ENCODE measurements around the gene MTARC1.

The MTARC1 gene

GRCh38 chr1:220748089-220748934 lies 38.4 kb upstream of the MTARC1 start, which contains the start of gene MTARC2:
Gene MTARC2 (plus strand): TSS chr1:220748322. CDS start chr1:220748532, 210 bp downstream.
- peak within 1 kb of the TSS; percentile 29 for H3K4me3 ChIP-seq (replicated peaks; ENCODE audit: insufficient read depth, low read length)
- no peaks in the 10 kb centered on the region for H3K27me3 ChIP-seq (ENCODE audit: insufficient read depth, poor library complexity, severe bottlenecking)
- DNase-seq (ENCODE audit: low read depth in 1 of 2, low spot score in 1 of 2) = peak in 1 of 2 experiments; percentile 88
- no peak for TF ChIP-seq SPI1 (IDR thresholded peaks at IDR 0.05; ENCODE audit: borderline replicate concordance, low read depth)
- no peak for TF ChIP-seq REST (IDR thresholded peaks at IDR 0.05; ENCODE audit: insufficient replicate concordance, low read depth)
- TF ChIP-seq CTCF (IDR thresholded peaks at IDR 0.05; ENCODE audit: insufficient read depth, low read length) = no peak
- TF ChIP-seq POLR2AphosphoS5 (IDR thresholded peaks at IDR 0.05; ENCODE audit: low read depth) = peak; percentile 56; the same call in 1 of the 2 replicates
- TF ChIP-seq GABPA (IDR thresholded peaks at IDR 0.05; ENCODE audit: low read depth) = no peak
- peak within 1 kb of the TSS; percentile 72 for H3K27ac ChIP-seq (replicated peaks)

DNA sequence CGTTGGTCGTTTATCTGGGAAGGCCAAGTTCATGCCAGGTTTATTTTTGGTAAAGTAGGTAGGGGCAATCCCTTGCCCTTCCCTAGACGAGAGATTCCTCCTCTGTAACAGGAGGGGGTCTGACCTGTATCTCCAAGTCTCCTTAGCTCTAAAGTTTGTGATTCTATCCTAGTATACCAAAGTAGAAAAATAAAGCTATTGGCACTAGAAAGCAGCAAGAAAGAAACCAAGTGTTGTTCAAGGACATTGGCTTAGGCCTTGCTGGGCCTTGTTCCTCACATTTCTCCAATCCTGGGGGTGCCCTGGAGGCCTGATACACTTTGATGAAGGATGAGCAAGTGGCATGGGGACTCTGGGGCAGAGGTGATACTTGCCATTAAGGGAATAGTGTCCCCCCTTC lies 37.8 kb upstream of the MTARC1 start:
- Histone ChIP-seq H3K27ac (replicated peaks) (peak overlapping the region; percentile 72), H3K4me3 (replicated peaks; ENCODE audit: insufficient read depth, low read length) (no peak overlapping the region), H3K27me3 (ENCODE audit: insufficient read depth, poor library complexity, severe bottlenecking) (no peaks in the 10 kb centered on the region)
- DNase-seq (ENCODE audit: low read depth in 1 of 2, low spot score in 1 of 2) = no peak
- TF ChIP-seq REST (IDR thresholded peaks at IDR 0.05; ENCODE audit: insufficient replicate concordance, low read depth) (no peak), POLR2AphosphoS5 (IDR thresholded peaks at IDR 0.05; ENCODE audit: low read depth) (no peak), SPI1 (IDR thresholded peaks at IDR 0.05; ENCODE audit: borderline replicate concordance, low read depth) (no peak), GABPA (IDR thresholded peaks at IDR 0.05; ENCODE audit: low read depth) (no peak), CTCF (IDR thresholded peaks at IDR 0.05; ENCODE audit: insufficient read depth, low read length) (no peak)

GRCh38 chr1:220750131-220750515 lies 36.6 kb upstream of the MTARC1 start:
- Histone ChIP-seq H3K27ac (replicated peaks) (0 out of 2 replicates have a peak overlapping the region, but pooled peaks have one; percentile 13), H3K4me3 (replicated peaks; ENCODE audit: insufficient read depth, low read length) (no peak overlapping the region), H3K27me3 (ENCODE audit: insufficient read depth, poor library complexity, severe bottlenecking) (no peaks in the 10 kb centered on the region)
- DNase-seq (ENCODE audit: low read depth in 1 of 2, low spot score in 1 of 2) = no peak
- TF ChIP-seq GABPA (IDR thresholded peaks at IDR 0.05; ENCODE audit: low read depth) (no peak), SPI1 (IDR thresholded peaks at IDR 0.05; ENCODE audit: borderline replicate concordance, low read depth) (peak; percentile 14; the same call in 1 of the 2 replicates)

DNA sequence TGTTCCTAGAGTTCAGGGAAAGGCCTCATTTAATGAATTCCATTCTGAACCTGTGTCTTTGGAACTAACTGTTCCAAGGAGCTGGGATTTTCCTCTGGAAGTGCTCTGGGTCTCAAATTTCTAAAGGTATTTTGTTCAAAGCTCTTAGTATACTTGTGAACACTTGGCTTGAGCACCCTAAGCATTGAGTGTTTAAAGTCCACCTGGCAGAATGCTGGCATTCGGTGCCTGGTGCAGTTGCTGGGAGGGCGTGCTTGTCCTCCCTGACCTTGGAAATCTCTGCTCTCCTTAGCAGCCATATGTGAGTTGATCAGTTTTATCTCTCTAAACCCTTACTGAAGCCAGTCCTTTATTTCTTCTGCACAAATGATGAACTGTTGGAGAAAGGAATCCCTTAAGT lies 35.6 kb upstream of the MTARC1 start:
- TF ChIP-seq REST (IDR thresholded peaks at IDR 0.05; ENCODE audit: insufficient replicate concordance, low read depth) = no peak
- TF ChIP-seq GABPA (IDR thresholded peaks at IDR 0.05; ENCODE audit: low read depth) = no peak
- TF ChIP-seq SPI1 (IDR thresholded peaks at IDR 0.05; ENCODE audit: borderline replicate concordance, low read depth) = no peak
- TF ChIP-seq POLR2AphosphoS5 (IDR thresholded peaks at IDR 0.05; ENCODE audit: low read depth) = no peak
- no peak for TF ChIP-seq CTCF (IDR thresholded peaks at IDR 0.05; ENCODE audit: insufficient read depth, low read length)
- no peaks in the 10 kb centered on the region for H3K27me3 ChIP-seq (ENCODE audit: insufficient read depth, poor library complexity, severe bottlenecking)
- H3K27ac ChIP-seq (replicated peaks) = no peak overlapping the region
- H3K4me3 ChIP-seq (replicated peaks; ENCODE audit: insufficient read depth, low read length) = no peak overlapping the region
- no peak for DNase-seq (ENCODE audit: low read depth in 1 of 2, low spot score in 1 of 2)
